GM19043 (cell line): ENCODE results near the gene NKAIN2.
"Not testable (repeated sequence)": the region's sequence is repeated elsewhere in the genome, so short reads cannot be mapped to it uniquely, and the experiment has no call there.

Experiments used
- ATAC-seq: cut with Tn5 transposase; IDR thresholded peaks from one replicate; pipeline ENCODE4 v1.9.1; 2021; ENCODE audit warnings: low read depth; ENCODE audit not compliant: unreplicated experiment

The NKAIN2 gene

DNA sequence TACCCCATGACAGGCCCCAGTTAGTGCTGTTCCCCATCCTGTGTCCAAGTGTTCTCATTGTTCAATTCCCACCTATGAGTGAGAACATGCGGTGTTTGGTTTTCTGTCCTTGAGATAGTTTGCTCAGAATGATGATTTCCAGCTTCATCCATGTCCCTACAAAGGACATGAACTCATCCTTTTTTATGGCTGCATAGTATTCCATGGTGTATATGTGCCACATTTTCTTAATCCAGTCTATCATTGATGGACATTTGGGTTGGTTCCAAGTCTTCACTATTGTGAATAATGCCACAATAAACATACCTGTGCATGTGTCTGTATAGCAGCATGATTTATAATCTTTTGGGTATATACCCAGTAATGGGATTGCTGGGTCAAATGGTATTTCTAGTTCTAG, 218.4 kb downstream of the NKAIN2 start:
- ATAC-seq, result not testable (repeated sequence)

GRCh38 chr6:124022641-124023040, 219.0 kb downstream of the NKAIN2 start:
- no peak for ATAC-seq

GRCh38 chr6:124026694-124027093, 223.0 kb downstream of the NKAIN2 start:
- no peak for ATAC-seq

- no peak for ATAC-seq
Observed at GRCh38 chr6:124027392-124027791, 223.7 kb downstream of the NKAIN2 start.

- ATAC-seq, result no peak
Observed at GRCh38 chr6:124028117-124028516, 224.5 kb downstream of the NKAIN2 start.

- no peak for ATAC-seq
Observed at GRCh38 chr6:124029567-124029966, 225.9 kb downstream of the NKAIN2 start.

DNA sequence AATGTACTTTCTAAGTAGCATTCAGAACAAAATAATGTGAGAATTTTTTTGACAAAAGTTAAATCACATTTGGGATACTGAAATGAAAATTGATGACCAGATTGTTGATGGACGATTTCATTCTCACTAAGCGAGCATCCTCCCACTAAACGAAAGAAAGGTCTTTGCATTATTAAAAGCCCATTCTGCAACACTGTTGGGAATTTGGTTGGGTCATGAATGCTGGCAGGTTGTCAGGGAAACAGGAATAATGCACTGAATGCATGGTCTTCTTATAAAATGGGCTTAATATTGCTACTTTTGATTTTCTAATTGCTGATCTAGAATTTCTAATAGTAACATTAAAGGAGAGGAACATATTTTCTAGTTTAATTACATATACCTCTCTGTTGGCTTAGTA, 229.8 kb downstream of the NKAIN2 start:
- no peak for ATAC-seq

- no peak for ATAC-seq
Observed at GRCh38 chr6:124036384-124036783, 232.7 kb downstream of the NKAIN2 start.

DNA sequence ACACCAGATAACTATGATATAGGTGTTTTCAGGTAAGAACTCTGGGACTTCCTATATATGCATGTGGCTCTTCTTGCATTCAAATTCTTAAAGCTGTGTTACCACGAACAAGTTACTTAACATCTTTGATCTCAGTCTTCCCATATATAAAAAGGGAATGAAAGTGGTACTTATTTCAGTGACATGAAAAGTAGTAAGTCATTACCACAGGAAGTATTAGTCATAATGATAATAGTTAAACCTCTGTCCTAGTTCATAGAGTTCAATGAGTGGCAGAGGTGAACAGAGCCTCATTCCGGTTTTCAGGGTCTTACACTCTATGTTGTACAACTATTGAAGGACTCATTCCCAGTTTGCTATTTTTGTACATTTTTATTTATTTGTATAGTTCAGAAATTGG, 237.0 kb downstream of the NKAIN2 start:
- peak; percentile 92 for ATAC-seq

GRCh38 chr6:124052120-124052519, 248.5 kb downstream of the NKAIN2 start:
- no peak for ATAC-seq

DNA sequence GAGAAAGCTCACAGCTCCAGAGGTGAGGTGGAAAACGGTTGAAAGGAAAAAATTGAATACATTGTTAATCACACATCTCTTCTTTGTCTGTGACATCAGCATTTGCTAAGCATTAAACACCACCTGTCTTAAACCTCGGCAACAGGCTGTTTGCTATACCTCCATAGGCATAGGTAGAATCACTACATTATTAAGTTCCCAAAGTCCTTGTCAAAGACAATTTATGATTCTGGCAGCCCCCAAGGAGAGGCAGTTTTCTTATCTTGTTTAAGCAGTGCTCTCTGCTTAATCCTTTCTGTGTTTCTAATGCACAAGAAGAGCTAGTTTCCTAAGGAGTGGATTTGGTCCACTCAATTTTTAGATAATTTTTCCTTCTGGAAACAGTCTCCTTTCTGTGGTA, 249.7 kb downstream of the NKAIN2 start:
- ATAC-seq, result no peak

DNA sequence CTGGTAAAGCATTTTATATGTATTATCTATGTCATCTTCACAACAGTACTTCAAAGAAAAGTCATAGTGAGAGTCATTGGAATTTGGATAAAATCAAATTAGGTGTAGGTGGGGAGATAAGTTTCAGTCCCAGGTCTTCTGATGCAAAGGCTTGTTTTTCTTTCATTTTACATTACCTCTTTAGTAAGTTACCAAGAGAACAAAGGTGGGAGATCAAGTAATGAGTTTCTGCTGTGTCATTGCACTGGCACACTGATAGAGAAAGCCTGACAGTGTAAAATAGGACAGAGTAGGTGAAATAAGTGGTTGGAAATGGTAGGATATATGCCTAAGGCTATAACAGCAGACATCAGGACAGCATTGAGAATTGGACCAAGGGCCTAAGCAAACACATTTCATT, 250.4 kb downstream of the NKAIN2 start:
- no peak for ATAC-seq

DNA sequence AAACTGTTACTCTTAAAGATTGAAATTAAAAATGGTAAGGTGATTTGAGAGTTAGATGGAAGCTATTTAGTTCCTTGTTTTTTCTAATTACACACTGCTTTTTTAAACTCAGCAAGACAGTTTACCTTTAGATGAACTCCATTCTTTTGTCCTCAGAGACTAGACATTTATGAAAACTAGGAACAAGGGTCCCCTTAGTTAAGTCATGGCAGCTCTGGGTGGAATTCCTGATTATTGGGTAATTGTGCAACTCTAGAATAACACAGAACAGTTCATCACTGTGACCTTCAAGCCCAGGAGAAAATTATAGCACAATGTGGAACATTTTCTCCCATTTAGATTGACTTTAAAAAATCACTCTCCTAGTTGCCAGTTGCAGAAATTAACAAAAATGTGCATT, 251.7 kb downstream of the NKAIN2 start:
- ATAC-seq, result no peak

- ATAC-seq, result no peak
Observed at GRCh38 chr6:124055963-124056362, 252.3 kb downstream of the NKAIN2 start.

- ATAC-seq, result no peak
Observed at GRCh38 chr6:124056407-124057334, 253.0 kb downstream of the NKAIN2 start.

GRCh38 chr6:124057461-124057860, 253.8 kb downstream of the NKAIN2 start:
- no peak for ATAC-seq

- no peak for ATAC-seq
Observed at GRCh38 chr6:124064317-124065113, 260.9 kb downstream of the NKAIN2 start.

DNA sequence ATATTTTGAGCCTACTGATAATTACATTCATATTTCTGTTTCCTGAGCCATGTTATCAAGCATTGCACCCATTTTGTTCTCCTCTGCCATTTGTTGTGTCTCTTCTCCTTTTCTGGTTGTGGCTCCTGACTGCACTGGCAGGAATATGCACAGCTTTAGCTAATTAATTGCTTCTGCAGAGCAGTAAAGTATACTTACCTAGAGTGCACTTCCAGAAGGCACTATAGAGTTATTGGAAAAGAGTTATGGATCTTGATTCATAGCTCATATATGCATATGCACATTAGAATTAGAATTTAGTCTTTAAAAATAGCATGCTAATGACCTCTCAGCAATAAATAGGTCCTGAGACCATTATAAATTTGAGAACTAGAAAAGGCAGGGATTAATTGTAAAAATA, 262.6 kb downstream of the NKAIN2 start:
- no peak for ATAC-seq

- ATAC-seq, result no peak
Observed at GRCh38 chr6:124066946-124067552, 263.4 kb downstream of the NKAIN2 start.

- ATAC-seq, result no peak
Observed at GRCh38 chr6:124069230-124069950, 265.7 kb downstream of the NKAIN2 start.

DNA sequence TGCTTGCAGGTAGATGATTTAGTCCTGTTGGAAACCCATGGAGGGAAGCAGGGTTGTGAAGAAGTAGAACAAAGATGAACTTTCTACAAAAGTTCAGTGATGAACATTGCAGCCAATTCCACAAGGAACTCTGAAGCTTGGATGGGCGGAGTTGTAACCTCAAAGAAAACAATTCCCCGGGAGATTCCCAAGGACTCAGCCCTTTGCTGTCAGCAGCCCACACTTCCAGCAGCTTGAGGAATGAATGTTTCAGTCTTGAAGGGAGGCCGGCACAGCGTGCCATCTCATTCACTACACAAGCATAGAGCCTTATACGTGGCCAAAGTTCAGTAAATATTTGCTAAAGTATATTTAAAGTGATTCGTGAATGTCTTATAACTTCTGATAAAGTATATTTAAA, 269.4 kb downstream of the NKAIN2 start:
- ATAC-seq, result no peak
